ENCODE data around the gene ENDOU.
A peak's percentile ranks its signal among the peaks of the same experiment; 100 is the strongest.

Gene ENDOU

DNA sequence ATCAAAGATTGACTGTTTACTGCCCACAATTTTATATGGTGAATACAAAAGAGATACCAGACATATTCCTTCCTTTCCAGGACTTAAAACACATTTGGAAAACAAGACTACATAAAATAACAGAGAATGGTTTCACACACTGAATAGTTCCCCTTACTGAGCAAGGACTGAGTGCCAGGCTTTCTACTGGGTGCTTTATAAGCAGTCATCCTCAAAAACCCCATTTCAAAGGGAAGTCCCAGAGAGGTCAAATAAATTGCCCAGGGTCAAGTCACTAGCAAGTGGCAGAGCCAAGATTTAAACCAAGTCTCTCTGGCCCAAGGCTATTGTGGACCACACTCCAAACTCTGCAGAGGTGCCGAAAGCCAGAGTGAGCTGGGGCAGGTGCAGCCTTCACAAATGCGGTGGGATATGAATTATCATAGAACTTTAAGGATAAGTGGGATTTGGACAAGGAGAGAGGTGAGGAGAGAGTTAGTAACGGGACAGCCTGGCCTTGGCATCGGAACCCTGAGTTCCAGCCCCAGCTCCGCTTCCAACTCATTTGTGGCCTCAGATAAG, 10.4 kb downstream of the ENDOU start:
- no peak for DNase-seq (ENCODE audit: extremely low spot score)
- CTCF ChIA-PET: interaction anchor here (0.6 to 46.2 kb wide), 17 partner anchors 8 to 445 kb away, joined by 3 to 1524 read pairs (median 11); partner anchors contain the start of genes ENDOU, HDAC7, RAPGEF3 and RPAP3
- POLR2A ChIA-PET: no interaction called here
- peak; percentile 5 for TF ChIP-seq CTCF (IDR thresholded peaks at IDR 0.05; ENCODE audit: control extremely low read depth, extremely low read depth, low read depth, missing control alignments)

- no peak for TF ChIP-seq CTCF (IDR thresholded peaks at IDR 0.05; ENCODE audit: control extremely low read depth, extremely low read depth, low read depth, missing control alignments)
- ChIA-PET POLR2A (no interaction called here), CTCF (interaction anchor here (9.3 to 46.2 kb wide), 3 partner anchors 17 to 70 kb away, joined by 117 to 1524 read pairs (median 125); partner anchors contain the start of genes ENDOU, RAPGEF3 and SLC48A1)
- DNase-seq (ENCODE audit: extremely low spot score): no peak
These were observed 13.1 kb downstream of the ENDOU start for GRCh38 chr12:47712171-47712570.

GRCh38 chr12:47711448-47711847, 13.8 kb downstream of the ENDOU start:
- CTCF ChIA-PET: interaction anchor here (1.4 to 46.2 kb wide), 6 partner anchors 17 to 252 kb away, joined by 3 to 1524 read pairs (median 63); partner anchors contain the start of genes ENDOU, RAPGEF3, SLC48A1 and TMEM106C
- TF ChIP-seq CTCF (IDR thresholded peaks at IDR 0.05; ENCODE audit: control extremely low read depth, extremely low read depth, low read depth, missing control alignments): no peak
- no peak for DNase-seq (ENCODE audit: extremely low spot score)
- POLR2A ChIA-PET: no interaction called here

GRCh38 chr12:47710278-47710677, 15.0 kb downstream of the ENDOU start:
- POLR2A ChIA-PET: no interaction called here
- no peak for TF ChIP-seq CTCF (IDR thresholded peaks at IDR 0.05; ENCODE audit: control extremely low read depth, extremely low read depth, low read depth, missing control alignments)
- CTCF ChIA-PET: interaction anchor here (0.8 to 46.2 kb wide), 9 partner anchors 9 to 253 kb away, joined by 3 to 1524 read pairs (median 5); partner anchors contain the start of genes RAPGEF3, SLC48A1 and TMEM106C
- no peak for DNase-seq (ENCODE audit: extremely low spot score)

DNA sequence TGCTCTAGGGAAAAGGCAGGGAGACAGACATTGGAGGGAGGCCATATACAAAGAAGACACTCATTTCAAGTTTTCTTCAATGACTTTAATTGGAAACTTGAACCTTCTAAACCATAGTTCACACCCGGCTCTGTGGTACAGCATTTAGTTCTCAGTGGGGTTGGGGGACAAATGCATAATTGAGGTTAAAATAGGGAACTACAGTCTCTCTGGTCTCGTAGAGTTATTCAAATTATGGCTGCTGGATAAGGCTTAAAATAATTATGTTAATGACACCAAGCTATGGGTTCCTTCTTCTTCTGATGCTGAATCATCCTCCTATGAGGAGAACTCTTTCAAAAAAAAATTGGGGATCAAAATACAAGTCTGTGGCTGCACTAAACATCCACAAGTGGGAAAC, 15.6 kb downstream of the ENDOU start:
- ChIA-PET CTCF (interaction anchor here (0.8 to 46.2 kb wide), 8 partner anchors 8 to 128 kb away, joined by 3 to 1524 read pairs (median 5); partner anchors contain the start of genes RAPGEF3 and SLC48A1), POLR2A (interaction anchor here (0.6 kb wide), 1 partner anchor 37 kb away, joined by 3 read pairs; no protein-coding TSS in a partner anchor)
- no peak for DNase-seq (ENCODE audit: extremely low spot score)
- no peak for TF ChIP-seq CTCF (IDR thresholded peaks at IDR 0.05; ENCODE audit: control extremely low read depth, extremely low read depth, low read depth, missing control alignments)

- no peak for DNase-seq (ENCODE audit: extremely low spot score)
- POLR2A ChIA-PET: interaction anchor here (0.6 kb wide), 1 partner anchor 38 kb away, joined by 3 read pairs; no protein-coding TSS in a partner anchor
- TF ChIP-seq CTCF (IDR thresholded peaks at IDR 0.05; ENCODE audit: control extremely low read depth, extremely low read depth, low read depth, missing control alignments): no peak
- CTCF ChIA-PET: interaction anchor here (1.0 to 46.2 kb wide), 4 partner anchors 9 to 129 kb away, joined by 3 to 1524 read pairs (median 5); partner anchors contain the start of gene SLC48A1
These were observed 16.1 kb downstream of the ENDOU start for GRCh38 chr12:47709237-47709636.

All from GM10248 (cell line).